Panc1 (cell line): ENCODE data around the gene SYNE1. TPM values are rescaled to one million over a fixed set of nuclear protein-coding genes. Genes with fewer than 3 reads are reported as not detected.

Source experiments
- ATAC-seq: fragments of 200-7000 bp; cut with Tn5 transposase; 2 replicates; pipeline ENCODE4 v1.9.1; 2020; ENCODE audit warnings: mild to moderate bottlenecking, moderate library complexity
- BruUV-seq: library from RNA; stranded (reverse); fragments of 400-500 nt; replicated peaks from 2 replicates; lab custom pipeline; 2021; lab: Mats Ljungman, UMichigan
- CTCF ChIA-PET: fragments of 300-600 bp; sonication (Branson Sonifier 250); formaldehyde crosslinking; loops from one replicate; lab custom pipeline; 2022; ENCODE audit warnings: antibody characterized with exemption; lab: Charles Lee
- POLR2A ChIA-PET: fragments of 300-600 bp; sonication (Branson Sonifier 250); formaldehyde crosslinking; loops from one replicate; lab custom pipeline; 2022; ENCODE audit warnings: antibody characterized with exemption; lab: Charles Lee
- DNase-seq: peaks from one replicate; pipeline ENCODE4 v3.0.0-alpha.2; 2010; ENCODE audit warnings: low read depth, low spot score
- H3K27ac ChIP-seq: 2 replicates; pipeline ENCODE4 v1.5.1; 2011; ENCODE audit warnings: mild to moderate bottlenecking, low read length, inconsistent platforms
- H3K27me3 ChIP-seq: fragments of 200-500 bp; sonication (Bioruptor generic); 2 replicates; pipeline ENCODE4 v1.6.0; 2014; ENCODE audit warnings: low read length, inconsistent platforms; ENCODE audit not compliant: control insufficient read depth, insufficient read depth
- H3K36me3 ChIP-seq: fragments of 200-500 bp; sonication (Bioruptor generic); 2 replicates; pipeline ENCODE4 v1.5.1; 2014; ENCODE audit warnings: inconsistent platforms, mild to moderate bottlenecking, low read length, moderate library complexity; ENCODE audit not compliant: control insufficient read depth, insufficient read depth
- H3K4me1 ChIP-seq: 2 replicates; pipeline ENCODE4 v1.5.1; 2011; ENCODE audit warnings: inconsistent platforms, mild to moderate bottlenecking, low read length, moderate library complexity; ENCODE audit not compliant: control insufficient read depth, insufficient read depth
- H3K4me3 ChIP-seq, 2 experiments: 2 replicates each; pipeline ENCODE4 v1.5.1; 2011 to 2012; ENCODE audit warnings: low read depth in 2 of 2, low read length in 2 of 2, mild to moderate bottlenecking in 2 of 2, inconsistent platforms in 1 of 2, moderate library complexity in 1 of 2
- H3K9me3 ChIP-seq: fragments of 200-500 bp; sonication (Bioruptor generic); 2 replicates; pipeline ENCODE4 v1.5.1; 2014; ENCODE audit warnings: low read depth, mild to moderate bottlenecking, inconsistent platforms, low read length, moderate library complexity; ENCODE audit not compliant: control insufficient read depth, insufficient read depth
- POLR2AphosphoS5 ChIP-seq: IDR thresholded peaks from 2 replicates; pipeline ENCODE4 v1.6.1; 2012; ENCODE audit warnings: mild to moderate bottlenecking, low read depth, low read length, moderate library complexity
- SIN3A ChIP-seq: IDR thresholded peaks from 2 replicates; pipeline ENCODE4 v1.6.1; 2012; ENCODE audit warnings: low read depth, mild to moderate bottlenecking, low read length, moderate library complexity, borderline replicate concordance; ENCODE audit not compliant: insufficient read depth
- TCF7L2 ChIP-seq: IDR thresholded peaks from 2 replicates; pipeline ENCODE4 v1.6.1; 2011; ENCODE audit warnings: mild to moderate bottlenecking, low read depth, low read length, inconsistent platforms
- in situ Hi-C: cut with HindIII; loops from 2 replicates; pipeline ENCODE4 v1.10.0; 2016; ENCODE audit warnings: low sequenced_read_pairs, low pct_unique_long_range_greater_than_20kb
- intact Hi-C: fragments of 100-400 bp; cut with micrococcal nuclease; formaldehyde crosslinking; loops from one replicate; pipeline ENCODE4 v1.10.0; 2022; ENCODE audit not compliant: unreplicated experiment
- total RNA-seq: library from RNA; stranded (reverse); gene quantifications from one replicate; pipeline ENCODE4 v1.2.1, GENCODE V29; 2021; ENCODE audit not compliant: unreplicated experiment
- TF ChIP-seq, protein P1 (sequence below): fragments of 450-650 bp; IDR thresholded peaks from 2 replicates; pipeline ENCODE4 v1.5.1; 2017; ENCODE audit warnings: mild to moderate bottlenecking
- TF ChIP-seq, protein P2 (sequence below), 2 experiments: IDR thresholded peaks; 2 replicates each; pipeline ENCODE4 v1.6.1; 2011 to 2012; ENCODE audit warnings: low read depth in 2 of 2, control low read depth in 1 of 2, low read length in 1 of 2, mild to moderate bottlenecking in 1 of 2, moderate library complexity in 1 of 2; ENCODE audit not compliant: insufficient read depth in 1 of 2

Gene SYNE1
- total RNA-seq, 1 experiment from 2014 or later: 3.2 TPM

DNA sequence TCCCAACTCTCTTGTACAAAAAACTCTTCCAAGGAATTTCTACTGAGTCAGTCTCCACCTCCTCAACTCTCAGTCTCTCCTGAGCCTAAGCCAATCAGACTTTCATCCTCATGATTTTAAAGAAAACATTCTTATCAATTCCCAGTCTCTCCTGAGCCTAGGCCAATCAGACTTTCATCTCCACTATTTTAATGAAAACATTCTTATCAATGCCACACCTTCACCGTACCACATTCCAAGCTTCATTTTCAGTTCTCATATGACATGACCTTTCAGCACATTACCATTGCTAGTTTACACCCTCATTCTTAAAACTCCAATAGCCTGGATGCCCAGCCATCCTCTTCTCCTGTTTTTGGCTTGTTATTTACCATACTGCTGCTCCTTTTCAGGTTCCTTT lies 42.5 kb downstream of the SYNE1 start:
- ATAC-seq: no peak
- Histone ChIP-seq H3K4me1 (no peaks in the 10 kb centered on the region), H3K27me3 (no peaks in the 10 kb centered on the region), H3K9me3 (no peaks in the 10 kb centered on the region), H3K4me3 (no peak overlapping the region), H3K27ac (no peak overlapping the region), H3K36me3 (no peaks in the 10 kb centered on the region)
- ChIA-PET CTCF (no interaction called here), POLR2A (no interaction called here)
- intact Hi-C loops: no loop called here
- no TSS peak for BruUV-seq
- in situ Hi-C loops: no loop called here
- no peak for TF ChIP-seq POLR2AphosphoS5
- TF ChIP-seq, protein P1, sequence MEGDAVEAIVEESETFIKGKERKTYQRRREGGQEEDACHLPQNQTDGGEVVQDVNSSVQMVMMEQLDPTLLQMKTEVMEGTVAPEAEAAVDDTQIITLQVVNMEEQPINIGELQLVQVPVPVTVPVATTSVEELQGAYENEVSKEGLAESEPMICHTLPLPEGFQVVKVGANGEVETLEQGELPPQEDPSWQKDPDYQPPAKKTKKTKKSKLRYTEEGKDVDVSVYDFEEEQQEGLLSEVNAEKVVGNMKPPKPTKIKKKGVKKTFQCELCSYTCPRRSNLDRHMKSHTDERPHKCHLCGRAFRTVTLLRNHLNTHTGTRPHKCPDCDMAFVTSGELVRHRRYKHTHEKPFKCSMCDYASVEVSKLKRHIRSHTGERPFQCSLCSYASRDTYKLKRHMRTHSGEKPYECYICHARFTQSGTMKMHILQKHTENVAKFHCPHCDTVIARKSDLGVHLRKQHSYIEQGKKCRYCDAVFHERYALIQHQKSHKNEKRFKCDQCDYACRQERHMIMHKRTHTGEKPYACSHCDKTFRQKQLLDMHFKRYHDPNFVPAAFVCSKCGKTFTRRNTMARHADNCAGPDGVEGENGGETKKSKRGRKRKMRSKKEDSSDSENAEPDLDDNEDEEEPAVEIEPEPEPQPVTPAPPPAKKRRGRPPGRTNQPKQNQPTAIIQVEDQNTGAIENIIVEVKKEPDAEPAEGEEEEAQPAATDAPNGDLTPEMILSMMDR: no peak
- no peak for TF ChIP-seq TCF7L2
- no peak for TF ChIP-seq SIN3A
- TF ChIP-seq, protein P2, sequence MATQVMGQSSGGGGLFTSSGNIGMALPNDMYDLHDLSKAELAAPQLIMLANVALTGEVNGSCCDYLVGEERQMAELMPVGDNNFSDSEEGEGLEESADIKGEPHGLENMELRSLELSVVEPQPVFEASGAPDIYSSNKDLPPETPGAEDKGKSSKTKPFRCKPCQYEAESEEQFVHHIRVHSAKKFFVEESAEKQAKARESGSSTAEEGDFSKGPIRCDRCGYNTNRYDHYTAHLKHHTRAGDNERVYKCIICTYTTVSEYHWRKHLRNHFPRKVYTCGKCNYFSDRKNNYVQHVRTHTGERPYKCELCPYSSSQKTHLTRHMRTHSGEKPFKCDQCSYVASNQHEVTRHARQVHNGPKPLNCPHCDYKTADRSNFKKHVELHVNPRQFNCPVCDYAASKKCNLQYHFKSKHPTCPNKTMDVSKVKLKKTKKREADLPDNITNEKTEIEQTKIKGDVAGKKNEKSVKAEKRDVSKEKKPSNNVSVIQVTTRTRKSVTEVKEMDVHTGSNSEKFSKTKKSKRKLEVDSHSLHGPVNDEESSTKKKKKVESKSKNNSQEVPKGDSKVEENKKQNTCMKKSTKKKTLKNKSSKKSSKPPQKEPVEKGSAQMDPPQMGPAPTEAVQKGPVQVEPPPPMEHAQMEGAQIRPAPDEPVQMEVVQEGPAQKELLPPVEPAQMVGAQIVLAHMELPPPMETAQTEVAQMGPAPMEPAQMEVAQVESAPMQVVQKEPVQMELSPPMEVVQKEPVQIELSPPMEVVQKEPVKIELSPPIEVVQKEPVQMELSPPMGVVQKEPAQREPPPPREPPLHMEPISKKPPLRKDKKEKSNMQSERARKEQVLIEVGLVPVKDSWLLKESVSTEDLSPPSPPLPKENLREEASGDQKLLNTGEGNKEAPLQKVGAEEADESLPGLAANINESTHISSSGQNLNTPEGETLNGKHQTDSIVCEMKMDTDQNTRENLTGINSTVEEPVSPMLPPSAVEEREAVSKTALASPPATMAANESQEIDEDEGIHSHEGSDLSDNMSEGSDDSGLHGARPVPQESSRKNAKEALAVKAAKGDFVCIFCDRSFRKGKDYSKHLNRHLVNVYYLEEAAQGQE (IDR thresholded peaks at IDR 0.05; ENCODE audit: insufficient read depth in 1 of 2, low read depth in 2 of 2, low read length in 1 of 2): no peak
- DNase-seq: no peak

DNA sequence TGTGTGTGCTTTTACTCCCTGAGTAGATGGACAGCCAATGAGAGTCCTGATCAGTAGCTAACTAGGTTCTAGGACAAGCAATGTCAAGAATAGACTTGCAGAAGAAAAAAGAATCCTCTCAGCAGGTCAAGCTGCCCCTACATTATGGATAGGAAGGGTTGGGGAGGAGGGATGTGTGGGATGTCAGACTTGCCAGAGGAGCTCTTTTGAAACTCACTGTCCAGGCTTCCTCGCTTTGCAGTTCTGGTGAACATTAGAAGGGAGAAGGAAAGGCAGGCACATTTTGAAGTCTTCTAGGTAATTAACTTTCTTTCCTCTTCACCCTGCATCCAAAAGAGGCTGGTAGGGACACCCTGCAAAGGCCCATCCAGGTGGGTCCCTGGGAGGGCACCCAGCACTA lies 48.7 kb downstream of the SYNE1 start:
- no peaks in the 10 kb centered on the region for H3K9me3 ChIP-seq
- H3K27ac ChIP-seq: no peak overlapping the region
- no peak overlapping the region for H3K4me3 ChIP-seq
- no peak for TF ChIP-seq SIN3A
- TF ChIP-seq, protein P2 (IDR thresholded peaks at IDR 0.05; ENCODE audit: insufficient read depth in 1 of 2, low read depth in 2 of 2, low read length in 1 of 2): no peak
- TF ChIP-seq POLR2AphosphoS5: no peak
- no peak for TF ChIP-seq TCF7L2
- TF ChIP-seq, protein P1: no peak
- no peaks in the 10 kb centered on the region for H3K36me3 ChIP-seq
- ChIA-PET POLR2A (no interaction called here), CTCF (no interaction called here)
- in situ Hi-C loops (no loop called here), intact Hi-C loops (no loop called here)
- no peaks in the 10 kb centered on the region for H3K27me3 ChIP-seq
- DNase-seq: no peak
- ATAC-seq: no peak
- no TSS peak for BruUV-seq
- no peaks in the 10 kb centered on the region for H3K4me1 ChIP-seq
